CD1c-positive myeloid dendritic cell (primary cell): ENCODE results near the gene NFATC1.
"Not testable (repeated sequence)": the region's sequence is repeated elsewhere in the genome, so short reads cannot be mapped to it uniquely, and the experiment has no call there.

Experiments
- DNase-seq: peaks from one replicate; pipeline ENCODE4 v3.0.0-alpha.2; 2016; ENCODE audit errors: extremely low spot score

Gene NFATC1

GRCh38 chr18:79375441-79376154, 20.1 kb upstream of the NFATC1 start:
- no peak for DNase-seq

GRCh38 chr18:79376661-79377060, 19.1 kb upstream of the NFATC1 start:
- DNase-seq = not testable (repeated sequence)

- no peak for DNase-seq
Measured at GRCh38 chr18:79377187-79377891, 18.4 kb upstream of the NFATC1 start.

GRCh38 chr18:79378536-79379250, 17.0 kb upstream of the NFATC1 start:
- DNase-seq = peak; percentile 86

- no peak for DNase-seq
Measured at GRCh38 chr18:79379251-79379905, 16.4 kb upstream of the NFATC1 start.

DNA sequence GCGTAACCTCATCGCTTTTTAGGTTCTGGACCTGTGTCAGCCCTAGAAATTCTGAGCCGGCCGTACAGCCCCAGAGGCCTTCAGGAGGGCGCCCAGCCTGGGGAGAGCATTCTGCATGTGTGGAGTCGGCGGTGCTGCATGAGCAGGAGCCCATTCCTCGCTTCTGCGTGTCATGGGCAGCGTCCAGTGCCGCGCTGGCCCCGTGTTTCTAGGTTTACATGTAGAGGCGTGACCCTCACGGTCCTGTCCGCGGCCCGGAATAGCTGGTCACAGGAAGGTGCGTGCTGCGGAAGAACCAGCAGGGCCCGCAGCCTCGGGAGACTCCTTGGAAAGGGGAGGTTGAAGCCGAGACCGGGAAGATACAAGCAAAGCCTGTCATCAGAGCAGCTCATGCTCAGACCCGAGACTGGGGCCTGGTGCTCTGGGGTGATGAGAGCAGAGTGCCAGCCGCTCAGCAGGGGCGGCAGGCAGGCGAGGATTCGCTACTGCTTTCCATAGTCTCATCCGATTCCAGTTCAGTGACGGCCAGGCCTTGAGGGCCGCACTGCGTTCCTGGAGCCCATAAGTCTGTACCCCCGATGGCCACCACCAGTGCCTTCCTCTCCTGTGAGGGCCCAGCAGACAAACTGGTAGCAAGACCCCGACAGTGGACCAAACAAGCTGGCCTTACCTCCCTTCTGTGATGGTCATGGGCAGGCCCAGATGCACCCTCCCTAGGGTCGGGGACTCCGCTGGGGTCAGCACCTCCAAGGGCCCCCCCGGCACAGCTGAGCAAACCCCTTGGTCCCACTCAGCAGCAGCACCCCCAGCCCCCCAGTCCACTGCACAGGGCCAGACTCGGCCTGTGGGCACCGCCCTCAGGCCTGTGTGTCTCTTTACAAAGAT, 15.6 kb upstream of the NFATC1 start:
- DNase-seq = no peak

DNA sequence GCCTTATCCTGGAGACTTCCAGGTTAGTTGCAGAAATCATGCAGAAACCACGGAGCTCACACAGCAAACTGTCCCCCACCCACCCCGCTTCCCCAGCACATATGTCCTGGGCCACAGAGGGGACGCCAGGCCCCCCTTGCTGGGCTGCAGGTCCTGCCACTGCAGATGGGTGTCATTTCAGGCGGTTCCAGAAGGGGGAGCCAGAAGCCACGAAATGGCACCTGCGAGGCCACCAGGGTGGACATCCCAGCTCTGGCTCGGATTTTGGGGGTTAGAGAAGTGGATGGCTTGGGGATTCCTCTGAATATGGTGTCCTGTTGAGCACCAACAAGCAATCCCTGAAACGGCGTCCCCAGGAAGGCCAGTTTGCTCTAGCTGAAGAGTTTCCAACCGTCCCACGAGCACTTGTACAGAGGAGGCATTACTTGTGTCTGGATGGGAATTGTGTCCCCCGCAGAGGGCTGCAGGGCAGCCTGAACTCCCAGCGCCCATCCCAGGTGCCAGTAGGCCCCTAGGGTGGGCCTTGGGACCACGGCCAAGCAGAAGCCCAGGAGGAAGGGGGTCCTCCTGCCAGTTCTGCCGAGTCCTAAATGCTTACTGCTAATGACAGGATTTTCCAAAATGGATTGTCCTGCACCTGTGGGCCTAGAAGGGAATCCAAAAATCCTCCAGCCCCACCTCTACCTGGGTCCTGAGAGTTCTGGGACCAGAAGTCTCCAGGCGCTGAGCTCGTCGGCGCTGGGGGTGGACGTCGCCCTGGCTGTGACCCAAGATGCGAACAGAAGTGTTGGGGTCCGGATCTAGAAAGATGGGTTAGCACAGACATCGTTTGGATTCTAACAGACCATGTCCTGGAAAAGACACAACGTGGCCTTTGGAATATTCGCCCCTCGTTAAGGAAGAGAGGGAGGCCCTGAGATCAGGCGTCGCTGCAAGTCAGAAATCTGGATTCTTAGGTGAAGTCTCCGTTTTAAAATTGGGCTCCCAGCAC, 14.6 kb upstream of the NFATC1 start:
- DNase-seq = peak; percentile 67

GRCh38 chr18:79381811-79382311, 13.9 kb upstream of the NFATC1 start:
- DNase-seq = no peak

GRCh38 chr18:79382681-79383387, 12.9 kb upstream of the NFATC1 start:
- no peak for DNase-seq

DNA sequence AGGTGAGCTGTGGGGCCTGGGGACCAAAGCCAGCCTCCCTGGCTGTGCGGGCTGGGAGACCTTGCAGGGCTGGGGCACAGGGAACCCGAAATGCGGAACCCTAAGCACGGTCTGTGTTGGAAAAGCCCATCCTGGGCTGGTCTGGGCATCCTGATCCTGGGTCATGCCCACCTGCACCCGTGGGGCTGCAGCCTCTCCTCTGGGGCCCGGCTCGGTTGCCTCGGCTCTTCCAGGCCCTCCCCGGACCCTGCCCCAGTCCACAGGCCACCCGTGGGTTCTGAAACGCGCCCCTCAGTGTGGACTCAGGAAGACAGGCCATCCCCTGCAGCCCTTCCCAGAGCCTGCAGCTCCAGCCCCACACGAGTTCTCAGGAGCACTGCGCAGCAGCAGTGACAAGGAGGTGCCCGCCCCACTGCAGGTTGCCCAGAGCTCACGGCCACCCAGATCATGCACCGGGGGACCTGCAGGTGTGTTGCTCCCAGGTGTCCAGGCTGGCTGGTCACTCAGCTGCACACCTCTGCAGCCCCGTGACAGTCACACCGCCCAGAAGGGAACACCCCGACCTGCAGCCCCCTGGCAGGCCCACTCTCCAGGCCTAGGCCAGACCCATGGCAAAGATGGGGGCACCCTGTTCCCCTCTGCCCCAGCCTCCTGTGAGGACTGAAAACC, 12.2 kb upstream of the NFATC1 start:
- DNase-seq = no peak

DNA sequence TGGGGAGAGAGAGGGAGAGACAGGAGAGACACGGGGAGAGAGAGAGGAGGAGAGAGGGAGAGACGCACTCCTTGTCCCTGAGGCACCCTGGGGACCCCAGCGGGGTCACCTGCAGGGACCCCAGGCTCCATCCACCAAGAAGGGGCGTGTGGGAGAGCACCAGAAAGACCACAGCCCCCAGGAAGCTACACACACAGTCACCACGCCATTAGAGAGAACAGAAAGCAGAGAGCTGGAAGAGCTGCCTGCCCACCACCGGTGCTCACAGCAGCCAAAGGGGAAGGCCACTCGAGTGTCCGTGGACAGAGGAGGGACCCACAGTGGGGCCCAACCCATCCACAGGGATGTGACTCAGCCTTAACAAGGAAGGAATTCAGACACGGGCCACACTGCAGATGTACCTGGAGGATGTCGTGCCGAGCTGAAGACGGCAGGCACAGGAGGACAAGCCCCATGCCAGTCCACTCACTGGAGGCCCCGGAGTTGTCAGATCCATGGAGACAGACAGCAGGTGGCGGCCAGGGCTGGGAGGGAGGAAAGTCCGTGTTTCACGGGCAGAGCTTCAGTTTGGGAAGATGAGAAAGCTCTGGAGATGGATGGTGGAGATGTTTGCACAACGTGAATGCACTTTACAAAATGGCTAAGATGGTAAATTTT, 11.5 kb upstream of the NFATC1 start:
- DNase-seq = no peak

DNA sequence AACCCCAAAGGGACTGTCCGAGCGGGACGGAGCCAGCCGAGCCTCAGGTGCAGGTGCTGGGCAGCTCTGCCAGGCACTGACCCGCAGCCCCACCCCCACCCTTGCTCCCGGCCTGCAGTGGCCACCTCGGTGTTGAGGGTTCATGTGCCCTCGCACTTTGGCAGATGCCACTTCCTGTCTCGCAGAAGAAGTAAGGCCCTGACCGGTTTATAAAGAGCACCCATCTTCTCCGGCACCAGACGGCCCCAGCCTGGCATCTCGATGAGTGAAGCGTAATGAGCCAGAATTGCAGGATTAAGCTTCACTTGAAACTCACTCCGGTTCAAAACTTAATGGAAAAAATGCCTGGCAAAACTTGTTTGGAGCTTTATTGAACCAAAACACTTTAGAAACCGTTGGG, 10.9 kb upstream of the NFATC1 start:
- no peak for DNase-seq

DNA sequence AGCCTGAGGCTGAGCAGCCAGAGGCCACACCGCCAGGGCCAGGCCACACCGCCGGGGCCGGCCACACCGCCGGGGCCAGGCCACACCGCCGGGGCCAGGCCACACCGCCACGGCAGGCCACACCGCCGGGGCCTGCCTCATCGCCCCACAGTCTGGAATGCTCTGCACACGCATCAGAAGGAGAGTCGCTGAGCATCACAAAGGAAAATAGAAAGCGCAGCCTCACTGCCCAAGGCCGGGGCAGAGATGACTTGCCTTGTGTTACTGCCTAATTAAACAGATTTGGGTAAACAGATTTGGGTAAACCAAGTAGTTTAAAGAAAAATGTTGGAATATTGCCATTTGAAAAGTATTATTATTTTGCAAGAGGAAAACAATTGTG, 10.4 kb upstream of the NFATC1 start:
- no peak for DNase-seq

GRCh38 chr18:79385708-79386341, 9.9 kb upstream of the NFATC1 start:
- no peak for DNase-seq

GRCh38 chr18:79386547-79386946, 9.2 kb upstream of the NFATC1 start:
- DNase-seq = no peak

DNA sequence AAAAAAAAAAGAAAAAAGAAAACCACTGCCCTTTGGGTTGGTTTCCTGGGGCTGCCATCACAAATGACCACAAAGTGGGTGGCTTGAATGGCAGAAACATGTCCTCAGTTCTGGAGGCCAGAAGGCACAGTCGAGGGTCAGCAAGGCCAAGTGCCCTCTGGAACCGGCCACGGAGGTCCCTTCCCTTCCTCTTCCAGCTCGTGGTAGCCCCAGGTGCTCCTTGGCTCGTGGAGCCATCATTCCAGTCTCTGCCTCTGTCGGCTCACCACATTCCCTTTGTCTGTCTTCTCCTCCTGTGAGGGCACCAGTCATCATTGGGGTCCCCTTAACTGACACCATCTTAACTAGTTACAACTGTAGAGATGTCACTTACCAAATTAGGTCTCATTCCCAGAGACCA, 8.5 kb upstream of the NFATC1 start:
- no peak for DNase-seq

- no peak for DNase-seq
Measured at GRCh38 chr18:79387615-79388014, 8.1 kb upstream of the NFATC1 start.

GRCh38 chr18:79388043-79388442, 7.7 kb upstream of the NFATC1 start:
- no peak for DNase-seq
